Kidney tubule cell (primary cell): ENCODE measurements around the gene VSTM4.

ENCODE experiments used
- DNase-seq: peaks from one replicate; pipeline ENCODE4 v3.0.0-alpha.2; 2018; ENCODE audit warnings: low spot score

The VSTM4 gene

DNA sequence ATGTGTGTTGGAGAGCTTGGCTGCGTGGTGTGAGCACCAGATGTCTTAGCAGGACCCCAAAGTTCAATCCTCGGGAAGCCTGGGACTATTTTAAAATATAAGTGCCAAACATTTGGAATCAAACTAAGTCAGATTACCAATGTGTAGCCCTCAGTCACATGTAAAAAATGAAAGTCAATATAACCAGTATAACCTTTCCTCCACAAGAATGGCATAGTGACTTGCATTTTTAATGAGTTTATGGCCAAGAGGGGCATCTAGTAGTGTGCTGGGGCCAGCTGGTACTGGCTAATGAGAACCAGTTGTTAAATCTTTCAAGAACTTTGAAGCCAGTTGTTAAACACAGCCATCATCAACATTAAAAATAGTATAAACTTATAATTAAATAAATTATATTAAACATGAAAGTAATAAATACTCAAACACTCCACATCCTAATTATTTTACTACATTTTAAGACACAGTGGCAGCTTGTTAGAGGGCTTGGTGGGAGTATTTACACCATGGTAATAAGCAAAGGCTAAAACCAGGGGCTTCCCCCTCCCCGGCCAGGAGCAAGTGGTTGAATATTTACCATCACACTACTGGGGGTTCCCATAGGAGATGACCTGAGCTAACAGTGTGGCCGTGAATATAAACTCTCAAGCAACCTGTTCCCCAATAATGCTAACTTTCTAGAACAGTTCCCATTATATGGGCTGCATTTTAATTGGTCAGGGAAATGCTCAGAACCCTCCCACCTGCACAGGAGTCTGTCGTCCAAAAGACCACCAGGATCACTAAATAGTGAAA lies 26.4 kb upstream of the VSTM4 start:
- DNase-seq: no peak

DNA sequence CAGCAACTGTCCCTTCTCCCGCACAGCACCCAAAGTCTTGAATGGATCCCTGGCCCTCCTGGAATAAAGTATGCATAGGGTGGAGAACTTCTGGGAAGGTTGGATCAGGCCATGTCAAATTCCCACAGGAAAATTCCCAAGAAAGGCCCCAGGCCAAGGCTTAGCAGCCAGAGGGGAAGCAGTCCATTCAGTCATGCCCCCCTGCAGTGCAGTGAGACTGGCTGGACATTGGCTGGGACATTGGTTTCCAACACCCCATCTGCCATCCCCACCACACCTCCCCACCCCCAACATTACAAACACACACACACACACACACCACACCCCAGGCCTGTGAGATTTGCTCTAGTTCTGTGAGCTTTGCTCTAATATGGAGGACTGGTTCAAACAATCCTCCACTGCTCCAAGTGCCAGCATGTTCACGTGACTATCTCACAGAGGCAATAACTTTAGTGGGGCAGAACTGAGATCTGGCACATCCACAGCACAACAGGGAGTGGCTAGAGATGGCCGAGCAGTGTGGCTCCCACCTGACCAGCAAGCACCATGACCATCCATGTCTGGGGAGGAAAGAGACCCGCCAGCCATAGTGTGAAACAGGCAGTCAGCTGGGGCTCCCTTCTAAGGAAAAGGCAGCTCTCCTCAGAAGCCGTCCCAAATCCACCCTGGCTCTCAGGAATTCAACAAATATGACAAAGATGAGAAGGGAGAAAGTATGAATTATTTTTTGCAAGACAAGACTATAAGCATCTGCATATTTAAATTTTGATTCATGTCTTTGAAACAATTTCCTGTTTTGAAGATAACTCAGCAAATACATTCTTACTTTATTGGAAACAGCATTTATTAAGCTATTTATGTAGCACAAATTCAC lies 25.2 kb upstream of the VSTM4 start:
- DNase-seq: no peak

DNA sequence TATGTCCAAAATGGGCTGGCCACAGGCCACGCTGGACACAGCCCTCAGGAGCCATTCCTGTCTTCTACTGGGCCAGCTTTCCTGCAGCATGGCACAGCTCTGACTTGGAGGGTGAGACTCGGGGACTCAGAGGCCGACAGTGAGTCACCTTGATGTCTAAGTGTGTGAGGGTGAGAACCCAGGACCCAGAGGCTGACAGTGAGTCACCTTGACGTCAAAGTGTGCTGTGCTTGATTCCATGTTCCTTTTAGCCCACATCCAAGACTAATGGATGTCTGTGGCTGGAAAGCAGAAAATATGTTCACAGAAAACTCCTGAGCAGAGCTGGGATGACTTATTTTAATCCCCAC lies 24.5 kb upstream of the VSTM4 start:
- peak; percentile 87 for DNase-seq

DNA sequence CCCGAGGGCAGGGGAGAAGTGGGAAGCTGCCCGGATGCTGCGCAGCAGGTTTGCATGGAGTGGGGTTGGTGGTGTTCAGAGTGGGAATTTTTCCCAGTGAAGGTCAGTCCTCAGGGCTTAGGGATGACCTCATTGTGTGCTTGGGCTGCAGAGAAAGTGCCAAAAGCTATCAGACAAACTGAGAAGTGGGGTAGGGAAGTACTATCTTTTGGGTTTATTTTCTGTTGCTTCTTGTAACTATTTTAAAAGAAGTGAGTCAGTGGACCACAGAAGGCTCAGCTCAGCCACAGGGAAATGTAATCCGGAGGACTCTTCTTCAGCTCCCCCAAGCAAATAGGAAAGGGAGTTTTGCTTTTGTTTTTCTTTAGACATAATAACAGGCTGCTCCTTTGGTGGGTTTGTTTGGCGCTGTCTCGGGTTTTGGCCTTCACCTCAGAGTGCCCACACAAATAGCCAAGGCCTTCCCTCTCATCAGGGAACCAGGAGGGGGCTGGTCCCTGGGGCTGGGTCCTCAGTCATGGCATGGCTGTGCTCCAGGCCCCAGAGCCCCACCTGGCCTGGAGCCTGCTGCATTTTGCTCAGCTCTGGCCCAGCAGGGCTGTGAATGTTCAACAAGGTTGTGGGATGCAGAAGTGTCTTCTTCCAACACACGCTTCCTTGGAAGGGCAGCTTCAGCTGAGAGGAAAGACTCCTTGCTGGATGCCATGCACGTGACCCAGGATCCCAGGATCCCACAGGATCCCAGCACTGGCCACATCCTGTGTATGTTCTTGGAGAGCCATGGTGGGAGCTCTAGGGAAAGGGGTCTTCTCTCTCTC lies 23.9 kb upstream of the VSTM4 start:
- peak; percentile 52 for DNase-seq

DNA sequence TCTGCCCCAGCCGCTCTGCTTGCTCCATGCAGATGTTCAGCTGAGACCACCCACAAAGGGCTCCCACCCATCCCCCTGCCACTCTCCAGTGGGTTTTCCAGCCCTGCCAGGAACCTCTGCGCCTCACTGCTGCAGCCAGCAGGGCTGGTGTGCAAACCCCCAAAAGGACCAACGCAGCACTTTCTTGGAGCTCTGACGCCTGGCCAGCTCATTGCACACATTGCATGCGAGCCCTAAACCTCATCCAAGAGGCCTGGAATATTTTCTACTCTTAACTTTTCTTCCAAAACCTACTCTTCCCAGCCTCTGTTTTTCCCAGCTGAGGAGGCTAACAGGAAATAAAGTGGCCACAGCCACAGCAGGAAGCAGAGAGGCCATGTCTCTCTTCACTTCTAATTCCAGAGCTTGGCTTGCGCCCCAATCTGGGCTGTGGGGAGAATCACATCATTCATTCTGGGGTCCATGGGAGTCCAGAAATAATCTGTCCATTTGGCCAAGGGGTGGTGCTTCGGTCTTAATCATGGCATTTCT lies 23.1 kb upstream of the VSTM4 start:
- DNase-seq: no peak

DNA sequence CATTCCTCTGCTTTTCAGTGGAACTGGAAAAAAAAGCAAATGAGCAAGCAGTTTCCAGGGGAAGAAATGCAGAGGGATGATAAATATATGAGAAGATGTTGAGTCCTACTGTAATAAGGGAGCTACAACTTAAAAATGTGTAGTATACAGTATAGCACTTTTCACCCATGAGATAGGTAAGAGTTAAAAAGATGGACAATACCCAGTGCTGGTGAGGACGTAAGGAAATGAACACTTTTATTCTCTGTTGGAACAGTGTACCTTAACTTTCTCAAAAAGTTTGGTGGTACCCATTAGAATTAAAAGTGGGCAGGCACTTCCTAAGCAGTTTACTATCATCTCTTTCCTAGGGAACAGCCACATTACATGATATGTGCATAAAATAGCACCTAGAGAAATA lies 21.2 kb upstream of the VSTM4 start:
- DNase-seq: no peak

DNA sequence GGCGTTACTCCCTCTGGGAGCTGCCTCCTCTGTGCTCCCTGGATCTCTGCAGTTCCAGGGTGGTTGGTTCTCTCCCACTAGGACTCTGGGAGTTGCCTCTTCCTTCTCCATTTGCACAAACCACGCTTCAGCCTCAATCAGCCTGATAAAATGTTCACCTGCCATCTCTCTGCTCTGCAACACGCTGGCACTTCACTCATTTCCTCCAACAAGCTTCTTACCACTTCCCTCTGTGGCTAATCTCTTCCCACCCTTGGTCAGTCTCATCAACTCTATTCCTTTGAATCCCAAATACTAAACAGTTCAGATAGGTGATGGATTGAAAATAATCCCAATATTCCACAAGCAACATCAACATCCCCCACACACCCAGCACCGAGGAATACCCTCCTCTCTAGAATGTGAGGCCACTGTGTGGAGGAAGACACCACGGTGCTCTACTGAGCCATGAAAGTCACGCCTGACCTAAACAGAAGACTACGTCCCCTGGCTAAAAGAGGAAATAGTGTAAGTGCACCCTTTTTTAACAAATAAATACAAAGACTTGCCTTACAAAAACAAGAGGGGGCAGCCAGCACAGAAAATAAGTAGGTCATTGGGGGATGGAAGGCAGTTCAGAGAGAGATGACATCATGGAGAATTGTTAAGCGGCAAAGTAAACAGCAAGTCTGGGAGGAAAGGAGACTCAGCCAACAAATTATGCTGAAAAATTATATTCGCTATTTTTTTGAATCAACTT lies 20.4 kb upstream of the VSTM4 start:
- DNase-seq: no peak

DNA sequence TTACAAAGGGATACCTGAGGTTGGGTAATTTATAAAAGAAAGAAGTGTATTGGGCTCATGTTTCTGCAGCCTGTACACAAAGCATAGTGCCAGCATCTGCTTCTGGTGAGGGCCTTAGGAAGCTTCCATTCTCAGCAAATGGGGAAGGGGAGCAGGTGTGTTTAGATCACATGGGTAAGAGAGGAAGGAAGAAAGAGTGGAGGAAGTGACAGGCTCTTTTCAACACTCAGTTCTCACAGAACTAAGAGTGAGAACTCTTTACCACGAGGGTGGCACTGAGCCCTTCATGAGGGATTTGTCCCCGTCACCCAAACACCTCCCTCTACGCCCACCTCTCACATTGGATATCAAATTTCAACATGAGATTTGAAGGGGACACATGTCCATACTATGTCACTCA lies 19.0 kb upstream of the VSTM4 start:
- DNase-seq: no peak

DNA sequence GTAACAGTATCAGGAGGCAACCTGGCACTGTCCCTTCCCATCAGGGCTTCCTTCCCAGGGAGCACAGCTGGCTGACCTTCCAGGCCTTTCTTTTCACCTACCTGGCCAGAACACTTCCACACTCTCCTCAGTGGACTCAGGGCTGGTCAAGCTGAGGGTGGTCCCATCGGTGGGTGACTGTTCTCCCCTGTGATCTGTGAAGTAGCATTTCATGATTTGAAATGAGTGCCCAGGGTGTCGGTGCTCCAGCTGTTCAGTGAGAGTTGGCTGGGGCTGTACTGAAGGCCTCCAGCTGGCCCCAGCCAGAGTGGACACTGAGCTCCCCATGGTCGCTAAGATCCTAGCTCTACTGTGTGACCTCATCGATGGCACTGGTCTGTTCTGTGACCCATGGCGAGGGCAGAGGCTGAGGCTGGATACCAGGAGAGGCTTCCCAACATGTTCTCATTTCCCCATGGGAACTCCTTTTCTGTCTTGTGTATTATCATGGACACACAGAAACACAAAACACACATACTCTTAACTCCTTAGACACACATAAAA lies 18.5 kb upstream of the VSTM4 start, which contains the start of gene FAM170B:
TSS of gene FAM170B (minus strand) at position 316 of the 543 bp plus-strand sequence. CDS start at position 213, 103 bp downstream.
- DNase-seq: no peak

DNA sequence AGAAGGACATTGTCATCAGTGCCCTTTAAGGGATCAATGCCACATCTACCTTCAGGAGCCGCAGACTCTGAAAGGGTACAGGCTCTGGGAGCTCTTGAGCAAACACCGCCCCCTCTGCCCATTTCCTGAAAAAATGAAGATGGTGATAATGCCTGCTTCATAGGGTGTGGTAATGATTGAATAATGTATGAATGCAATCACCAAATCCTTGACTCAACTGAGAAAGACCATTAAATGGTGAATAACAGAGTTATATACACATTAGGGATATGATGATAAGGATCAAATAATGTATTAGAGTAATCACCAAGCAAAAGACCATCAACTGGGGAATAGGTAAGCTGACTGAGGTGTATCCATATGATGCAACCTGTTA lies 17.0 kb upstream of the VSTM4 start:
- no peak for DNase-seq

DNA sequence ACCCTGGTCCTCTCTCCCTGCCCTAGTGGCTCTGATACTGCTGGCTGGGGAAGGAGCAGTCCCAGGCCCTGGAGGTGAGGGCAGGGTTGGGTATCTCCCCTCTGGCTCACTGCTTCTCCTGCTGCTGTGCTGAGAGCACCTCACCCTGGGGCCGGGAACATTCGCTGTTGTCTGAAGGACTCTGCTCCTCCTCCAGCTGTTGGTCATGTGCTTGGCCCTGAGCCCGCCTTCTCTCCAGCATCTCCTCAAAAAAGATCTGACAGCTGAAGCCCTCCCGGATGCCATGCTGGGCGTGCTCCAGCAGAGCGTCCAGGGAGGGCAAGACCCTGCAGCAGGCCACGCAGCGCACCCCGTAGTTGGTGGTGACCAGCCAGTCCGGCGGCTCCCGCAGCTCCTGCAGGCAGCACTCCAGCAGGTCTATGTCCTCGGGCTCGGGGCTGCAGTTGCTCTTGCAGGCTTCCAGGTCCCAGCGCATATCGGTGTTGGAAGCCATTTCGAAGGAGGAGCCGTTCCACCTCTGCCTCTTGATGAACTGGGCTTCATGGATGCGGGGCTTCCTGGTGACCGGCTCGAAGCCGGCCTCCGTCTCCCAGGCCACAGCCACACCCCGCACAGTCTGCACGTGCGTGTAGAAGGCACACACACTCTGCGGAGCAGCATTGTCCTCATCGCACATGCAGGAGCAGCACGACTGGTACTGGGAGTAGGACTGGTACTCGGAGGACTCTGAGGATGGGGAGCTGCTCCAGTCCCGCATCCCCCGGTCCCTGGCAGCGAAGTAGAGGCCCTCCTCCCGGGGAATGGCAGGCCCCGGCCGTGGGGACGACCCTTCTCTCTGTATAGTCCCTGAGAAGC lies 16.4 kb upstream of the VSTM4 start:
- DNase-seq: no peak

DNA sequence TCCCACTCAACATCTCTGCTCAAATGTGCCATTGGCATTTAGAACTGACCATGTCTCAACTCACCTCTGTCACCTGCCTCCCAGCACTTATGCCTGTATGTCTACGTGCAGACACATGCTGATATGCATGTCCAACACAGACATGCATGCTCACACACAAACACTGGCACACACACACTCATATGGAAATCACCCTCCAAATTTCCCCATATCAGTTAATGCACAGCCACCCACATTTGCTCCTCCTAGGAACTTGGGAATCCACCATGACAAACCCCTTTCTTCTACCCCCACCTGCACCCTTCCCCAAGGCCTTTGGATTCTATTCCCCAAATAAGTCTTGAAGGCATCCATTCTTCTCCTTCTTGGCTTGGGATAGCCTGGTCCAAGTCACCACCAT lies 14.1 kb upstream of the VSTM4 start:
- DNase-seq: no peak

DNA sequence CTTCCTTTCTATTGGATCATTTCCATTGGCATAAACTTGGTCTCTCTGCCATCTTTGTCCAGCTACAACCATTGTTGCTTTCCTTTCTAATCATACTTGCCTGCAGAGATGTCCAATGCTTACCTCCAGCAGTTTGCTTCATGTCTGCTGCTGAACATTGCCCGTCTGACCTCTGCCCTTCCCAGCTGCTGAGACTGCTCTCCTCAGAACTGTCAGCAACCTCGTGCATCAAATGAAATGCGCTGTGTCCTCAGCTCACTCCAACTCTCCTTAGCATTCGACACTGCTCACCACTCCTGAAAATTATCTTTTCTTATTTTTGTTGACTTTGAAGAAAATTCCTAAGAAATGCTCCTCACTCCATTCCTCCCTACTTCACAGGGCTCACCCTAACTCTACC lies 13.5 kb upstream of the VSTM4 start:
- no peak for DNase-seq

DNA sequence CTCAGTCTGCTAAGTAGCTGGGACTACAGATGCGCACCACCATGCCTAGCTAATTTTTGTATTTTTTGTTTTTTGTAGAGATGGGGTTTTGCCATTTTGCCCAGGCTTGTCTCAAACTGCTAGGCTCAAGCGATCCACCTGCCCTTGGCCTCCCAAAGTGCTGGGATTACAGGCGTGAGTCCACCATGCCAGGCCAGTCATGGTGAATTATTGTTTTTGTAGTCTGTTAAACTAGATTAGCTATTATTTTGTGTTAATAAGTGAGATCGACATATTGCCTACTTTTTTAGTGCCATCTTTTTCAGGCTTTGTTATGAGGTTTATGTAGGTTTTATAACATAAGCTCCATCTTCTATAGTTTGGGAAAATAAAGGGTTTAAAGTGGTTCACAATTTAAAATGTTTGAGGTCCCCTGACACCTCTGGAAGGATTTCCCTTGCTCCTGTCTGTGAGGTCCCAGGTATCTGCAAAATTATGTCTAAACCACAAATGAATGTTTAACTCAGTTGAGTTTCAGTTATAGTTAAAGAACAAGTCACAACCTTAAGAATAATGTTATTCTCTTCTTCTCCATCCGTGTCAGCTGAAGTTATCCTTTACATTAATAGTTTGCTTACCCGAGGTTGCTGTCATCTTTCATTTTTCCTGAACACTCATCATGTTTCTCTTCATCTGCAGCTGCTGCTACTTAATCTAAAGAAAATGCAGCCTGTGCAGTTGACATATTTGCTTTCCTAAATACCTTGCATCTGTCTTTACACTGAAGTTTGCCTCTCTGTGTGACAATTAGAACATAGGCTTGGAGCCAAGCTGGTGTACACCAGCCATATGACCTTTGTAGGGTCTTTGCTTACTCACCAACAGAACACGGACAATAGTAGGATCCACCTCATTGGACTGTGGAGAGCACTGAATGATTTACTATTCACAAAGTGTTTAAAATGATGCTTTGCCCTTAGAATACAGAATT lies 8.9 kb upstream of the VSTM4 start:
- DNase-seq: peak; percentile 62

DNA sequence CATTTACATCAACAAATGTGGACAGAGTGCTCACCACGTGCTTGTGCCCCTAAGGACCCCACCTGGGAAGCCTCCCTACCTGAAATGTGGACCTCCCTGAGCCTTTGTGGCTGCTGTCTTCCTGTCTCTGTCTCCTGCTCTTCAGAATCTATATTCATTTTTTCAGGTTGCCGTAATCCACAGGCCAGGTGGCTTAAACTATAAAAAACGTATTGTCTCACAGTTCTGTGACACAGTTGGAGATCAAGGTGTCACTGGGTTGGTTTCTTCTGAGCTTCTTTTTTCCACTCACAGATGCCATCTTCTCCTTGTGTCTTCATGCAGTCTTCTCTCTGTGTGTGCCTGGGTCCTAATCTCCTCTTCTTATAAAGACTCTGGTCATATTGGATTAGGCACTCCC lies 5.6 kb upstream of the VSTM4 start:
- DNase-seq: no peak

DNA sequence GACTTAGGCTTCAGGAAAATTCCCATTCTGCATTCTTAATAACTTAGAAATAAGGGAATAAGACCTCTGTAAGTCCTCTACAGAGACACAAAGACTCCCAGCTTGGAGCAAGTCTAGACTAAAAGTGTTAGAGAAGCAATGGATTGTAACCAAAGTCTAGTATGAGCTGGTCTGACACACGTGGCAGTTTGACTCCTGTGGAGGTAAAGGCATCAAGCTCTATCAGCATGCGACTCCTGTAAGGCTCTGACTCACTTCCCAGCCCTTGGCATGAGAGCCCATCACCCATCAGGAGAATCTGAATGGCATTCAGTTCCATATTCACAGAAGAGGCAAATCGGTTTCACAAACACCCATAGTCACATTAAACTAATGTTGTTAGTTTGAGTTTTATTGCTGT lies 4.4 kb upstream of the VSTM4 start:
- peak; percentile 89 for DNase-seq

DNA sequence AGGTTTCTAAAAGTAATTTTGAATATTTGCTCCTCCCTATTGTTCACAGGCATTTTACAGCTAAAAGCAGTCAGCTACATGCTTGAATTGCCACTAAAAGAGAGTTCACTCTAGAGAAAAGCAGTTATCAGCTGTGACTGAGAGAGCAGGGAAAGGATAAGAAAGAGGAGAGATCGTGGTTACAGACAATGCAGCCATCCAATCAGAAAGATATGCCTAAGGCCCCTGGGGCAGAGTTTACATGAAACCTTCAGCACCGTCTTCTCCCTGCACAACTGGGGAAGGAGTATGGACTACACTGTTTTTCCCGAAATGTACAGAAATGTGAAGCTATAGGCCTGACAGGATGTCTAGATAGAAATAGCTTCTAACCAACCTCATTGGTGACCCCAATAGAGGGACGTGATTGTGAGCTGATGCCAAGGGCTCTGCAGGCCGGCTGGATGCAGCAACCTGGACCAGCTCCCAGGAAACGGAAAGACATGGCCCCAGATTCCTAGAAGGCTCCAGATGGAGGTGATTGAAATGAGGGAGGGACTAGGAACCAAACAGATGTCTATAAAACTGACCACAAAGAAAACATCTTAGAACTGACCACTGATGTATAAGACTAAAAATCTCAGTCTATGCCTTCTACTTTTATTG lies 3.2 kb upstream of the VSTM4 start:
- no peak for DNase-seq

DNA sequence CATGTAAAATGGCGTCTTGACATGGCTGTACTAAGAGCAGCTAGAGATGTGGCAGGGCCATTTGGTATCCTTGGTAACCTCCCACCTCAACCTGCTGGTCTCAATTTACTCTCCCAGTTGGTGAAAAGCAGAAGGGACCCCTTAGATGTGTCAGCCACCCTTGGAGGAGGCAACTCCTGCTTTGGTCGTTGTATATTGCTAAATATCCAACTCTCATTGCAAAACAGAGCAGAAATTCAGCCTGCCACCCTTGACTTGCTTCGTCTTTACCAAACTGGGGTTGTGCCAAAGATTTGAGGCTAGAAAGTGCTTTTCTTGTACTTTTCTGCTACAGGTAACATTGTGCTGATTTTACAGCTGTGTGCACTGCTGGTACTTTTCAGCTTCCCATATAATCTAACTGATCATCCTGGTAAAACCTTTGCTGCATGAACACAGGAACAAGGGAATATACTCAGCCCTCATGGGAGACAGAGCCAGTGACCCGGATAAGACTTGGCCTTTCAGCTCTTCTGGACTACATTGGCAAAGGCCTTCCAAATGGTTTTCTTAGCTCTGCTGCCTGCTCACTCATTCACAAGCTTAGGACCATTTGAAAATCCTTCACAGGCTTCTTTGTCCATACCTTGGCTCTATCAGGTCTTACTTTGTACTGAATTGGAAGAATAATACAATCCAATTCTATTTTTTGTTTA lies 2.2 kb upstream of the VSTM4 start:
- DNase-seq: no peak
